K562 (cell line): ENCODE data around the gene ABCA4. TPM values are rescaled to one million over a fixed set of nuclear protein-coding genes. Genes with fewer than 3 reads are reported as not detected.

Experiments used
- ATF7 ChIP-seq: fragments of 450-650 bp; IDR thresholded peaks from 2 replicates; pipeline ENCODE4 v1.7.1; 2014; ENCODE audit warnings: mild to moderate bottlenecking, moderate library complexity
- CCNT2 ChIP-seq: IDR thresholded peaks from 2 replicates; pipeline ENCODE4 v1.6.1; 2011; ENCODE audit warnings: borderline replicate concordance, low read depth, mild to moderate bottlenecking, moderate library complexity, mixed read lengths, low read length; ENCODE audit not compliant: insufficient read length; ENCODE audit errors: extremely low read depth
- FOXM1 ChIP-seq, 2 experiments: fragments of 450-650 bp in 1 of 2; sonication (generic) in 1 of 2; formaldehyde crosslinking in 1 of 2; IDR thresholded peaks; 2 replicates each; pipeline versions ENCODE4 v1.6.1 to v1.9.0; 2017 to 2022; ENCODE audit warnings: low read depth in 2 of 2, mild to moderate bottlenecking in 2 of 2, missing genetic modification reagents in 1 of 2, moderate library complexity in 1 of 2
- FOXP1 ChIP-seq: sonication (generic); formaldehyde crosslinking; IDR thresholded peaks from 2 replicates; pipeline ENCODE4 v1.8.0; 2022; ENCODE audit warnings: mild to moderate bottlenecking, missing genetic modification reagents
- LCOR ChIP-seq: sonication (generic); formaldehyde crosslinking; IDR thresholded peaks from 2 replicates; pipeline ENCODE4 v1.8.0; 2022; ENCODE audit warnings: mild to moderate bottlenecking, missing genetic modification reagents
- NR2C2 ChIP-seq, 2 experiments: fragments of 200-800 bp in 1 of 2; sonication (Bioruptor generic) in 1 of 2; sonication (generic) in 1 of 2; formaldehyde crosslinking in 1 of 2; IDR thresholded peaks; 2 replicates each; pipeline versions ENCODE4 v1.6.1 to v1.8.0; 2016 to 2022; ENCODE audit warnings: mild to moderate bottlenecking in 1 of 2, missing compliant biosample characterization in 1 of 2, missing genetic modification characterization in 1 of 2, missing genetic modification reagents in 1 of 2
- PTBP1 ChIP-seq: fragments of 200-400 bp; formaldehyde crosslinking; IDR thresholded peaks from 2 replicates; pipeline ENCODE4 v1.6.1; 2017; ENCODE audit warnings: low read depth, low read length
- ZNF507 ChIP-seq: conservative IDR thresholded peaks from 2 replicates; pipeline ENCODE4 v1.6.1; 2017; ENCODE audit warnings: missing genetic modification characterization, missing compliant biosample characterization
- ZNF551 ChIP-seq: fragments of 250-450 bp; sonication (Bioruptor Pico); IDR thresholded peaks from 2 replicates; pipeline ENCODE4 v1.5.0; 2021; ENCODE audit warnings: mild to moderate bottlenecking, moderate library complexity
- ZNF561 ChIP-seq: fragments of 450-650 bp; formaldehyde crosslinking; conservative IDR thresholded peaks from 2 replicates; pipeline ENCODE4 v1.4.0; 2020; ENCODE audit warnings: mild to moderate bottlenecking, moderate library complexity
- polyA plus RNA-seq, 8 experiments: library from polyadenylated mRNA; depleted of rRNA in 4 of 8; stranded (reverse) in 5 of 8; unstranded in 3 of 8; fragments of >200 nt; fragmentation: Nextera tagmentation in 2 of 8; fragmentation: Illumina TruSeq in 1 of 8; extraction: Ambion mirVana in 2 of 8; extraction: Trizol in 1 of 8; gene quantifications; 2 replicates each; pipeline versions ENCODE4 v1.2.1 to v1.2.3, GENCODE V29; 2011 to 2014; ENCODE audit warnings: inconsistent platforms in 1 of 8, missing spikeins in 1 of 8
- total RNA-seq, 7 experiments: library from RNA; depleted of rRNA in 6 of 7; stranded (reverse); fragments of >200 nt in 6 of 7; fragmentation: Illumina TruSeq in 2 of 7; extraction: Trizol in 2 of 7; gene quantifications; 2 replicates each; pipeline versions ENCODE4 v1.2.1 to v1.2.3, GENCODE V29; 2011 to 2021; ENCODE audit warnings: low replicate concordance in 1 of 7
- TF ChIP-seq, protein P1 (sequence below): sonication (generic); formaldehyde crosslinking; IDR thresholded peaks from 2 replicates; pipeline ENCODE4 v1.8.0; 2022; ENCODE audit warnings: mild to moderate bottlenecking, missing genetic modification reagents, borderline replicate concordance
- TF ChIP-seq, protein P2 (sequence below), 2 experiments: fragments of 450-650 bp; conservative IDR thresholded peaks; 2 replicates each; pipeline ENCODE4 v1.6.1; 2017; ENCODE audit warnings: mild to moderate bottlenecking in 2 of 2, moderate library complexity in 2 of 2
- TF ChIP-seq, protein P3 (sequence below): IDR thresholded peaks from 2 replicates; pipeline ENCODE4 v1.6.1; 2011; ENCODE audit warnings: borderline replicate concordance, low read depth, mild to moderate bottlenecking, moderate library complexity, low read length; ENCODE audit not compliant: insufficient read depth, poor library complexity, severe bottlenecking
- TF ChIP-seq, protein P4 (sequence below): IDR thresholded peaks from 2 replicates; pipeline ENCODE4 v1.6.1; 2014; ENCODE audit warnings: antibody characterized with exemption

ABCA4 gene
- total and polyA plus RNA-seq, 9 of the 15 experiments (the other 6 are each of a cell fraction or from before 2014, with no cell fraction given): 0.01 to 0.04 TPM; not detected in 7

DNA sequence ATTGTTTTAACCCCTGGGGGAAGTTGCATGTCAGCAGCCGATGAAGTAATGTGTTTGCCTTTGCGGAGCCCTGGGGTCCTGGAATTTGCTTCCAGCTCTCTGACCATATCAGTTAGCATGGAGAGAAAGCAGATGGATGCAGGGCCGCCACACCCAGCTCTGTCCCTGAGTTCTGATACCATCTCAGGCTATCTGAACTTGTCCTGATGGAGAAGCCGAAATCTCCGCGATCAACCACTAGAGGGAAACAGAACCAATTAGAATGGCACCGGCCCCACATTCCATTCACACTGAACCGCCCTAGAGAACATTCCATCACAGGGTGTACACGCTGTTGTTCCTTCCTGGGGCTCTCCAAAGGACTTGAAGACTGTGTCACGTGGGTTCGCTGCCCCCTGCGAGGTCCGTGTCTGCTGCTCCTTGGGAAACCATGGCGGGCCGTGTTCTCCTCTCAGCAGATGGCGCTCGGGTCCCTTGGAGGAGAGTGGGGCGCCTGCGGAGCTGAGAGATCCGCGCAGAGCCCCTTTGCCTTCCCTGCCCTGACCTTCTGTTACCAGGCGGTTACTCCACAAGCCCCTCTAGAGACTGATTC is 75.4 kb downstream of the ABCA4 start (continued):
- TF ChIP-seq, protein P1, sequence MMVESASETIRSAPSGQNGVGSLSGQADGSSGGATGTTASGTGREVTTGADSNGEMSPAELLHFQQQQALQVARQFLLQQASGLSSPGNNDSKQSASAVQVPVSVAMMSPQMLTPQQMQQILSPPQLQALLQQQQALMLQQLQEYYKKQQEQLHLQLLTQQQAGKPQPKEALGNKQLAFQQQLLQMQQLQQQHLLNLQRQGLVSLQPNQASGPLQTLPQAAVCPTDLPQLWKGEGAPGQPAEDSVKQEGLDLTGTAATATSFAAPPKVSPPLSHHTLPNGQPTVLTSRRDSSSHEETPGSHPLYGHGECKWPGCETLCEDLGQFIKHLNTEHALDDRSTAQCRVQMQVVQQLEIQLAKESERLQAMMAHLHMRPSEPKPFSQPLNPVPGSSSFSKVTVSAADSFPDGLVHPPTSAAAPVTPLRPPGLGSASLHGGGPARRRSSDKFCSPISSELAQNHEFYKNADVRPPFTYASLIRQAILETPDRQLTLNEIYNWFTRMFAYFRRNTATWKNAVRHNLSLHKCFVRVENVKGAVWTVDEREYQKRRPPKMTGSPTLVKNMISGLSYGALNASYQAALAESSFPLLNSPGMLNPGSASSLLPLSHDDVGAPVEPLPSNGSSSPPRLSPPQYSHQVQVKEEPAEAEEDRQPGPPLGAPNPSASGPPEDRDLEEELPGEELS (CRISPR knock-in tag): no peak
- TF ChIP-seq, protein P2, sequence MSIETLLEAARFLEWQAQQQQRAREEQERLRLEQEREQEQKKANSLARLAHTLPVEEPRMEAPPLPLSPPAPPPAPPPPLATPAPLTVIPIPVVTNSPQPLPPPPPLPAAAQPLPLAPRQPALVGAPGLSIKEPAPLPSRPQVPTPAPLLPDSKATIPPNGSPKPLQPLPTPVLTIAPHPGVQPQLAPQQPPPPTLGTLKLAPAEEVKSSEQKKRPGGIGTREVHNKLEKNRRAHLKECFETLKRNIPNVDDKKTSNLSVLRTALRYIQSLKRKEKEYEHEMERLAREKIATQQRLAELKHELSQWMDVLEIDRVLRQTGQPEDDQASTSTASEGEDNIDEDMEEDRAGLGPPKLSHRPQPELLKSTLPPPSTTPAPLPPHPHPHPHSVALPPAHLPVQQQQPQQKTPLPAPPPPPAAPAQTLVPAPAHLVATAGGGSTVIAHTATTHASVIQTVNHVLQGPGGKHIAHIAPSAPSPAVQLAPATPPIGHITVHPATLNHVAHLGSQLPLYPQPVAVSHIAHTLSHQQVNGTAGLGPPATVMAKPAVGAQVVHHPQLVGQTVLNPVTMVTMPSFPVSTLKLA (conservative IDR thresholded peaks at IDR 0.05): no peak
- TF ChIP-seq LCOR (CRISPR knock-in tag): no peak
- TF ChIP-seq ZNF561 (CRISPR knock-in tag): no peak
- TF ChIP-seq, protein P3, sequence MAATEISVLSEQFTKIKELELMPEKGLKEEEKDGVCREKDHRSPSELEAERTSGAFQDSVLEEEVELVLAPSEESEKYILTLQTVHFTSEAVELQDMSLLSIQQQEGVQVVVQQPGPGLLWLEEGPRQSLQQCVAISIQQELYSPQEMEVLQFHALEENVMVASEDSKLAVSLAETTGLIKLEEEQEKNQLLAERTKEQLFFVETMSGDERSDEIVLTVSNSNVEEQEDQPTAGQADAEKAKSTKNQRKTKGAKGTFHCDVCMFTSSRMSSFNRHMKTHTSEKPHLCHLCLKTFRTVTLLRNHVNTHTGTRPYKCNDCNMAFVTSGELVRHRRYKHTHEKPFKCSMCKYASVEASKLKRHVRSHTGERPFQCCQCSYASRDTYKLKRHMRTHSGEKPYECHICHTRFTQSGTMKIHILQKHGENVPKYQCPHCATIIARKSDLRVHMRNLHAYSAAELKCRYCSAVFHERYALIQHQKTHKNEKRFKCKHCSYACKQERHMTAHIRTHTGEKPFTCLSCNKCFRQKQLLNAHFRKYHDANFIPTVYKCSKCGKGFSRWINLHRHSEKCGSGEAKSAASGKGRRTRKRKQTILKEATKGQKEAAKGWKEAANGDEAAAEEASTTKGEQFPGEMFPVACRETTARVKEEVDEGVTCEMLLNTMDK: no peak
- no peak for TF ChIP-seq FOXP1 (CRISPR knock-in tag)
- TF ChIP-seq NR2C2 (CRISPR knock-in tag; IDR thresholded peaks at IDR 0.05): no peak
- TF ChIP-seq NR2C2 (tag; IDR thresholded peaks at IDR 0.05): no peak
- no peak for TF ChIP-seq PTBP1
- TF ChIP-seq CCNT2: no peak
- TF ChIP-seq, protein P4, sequence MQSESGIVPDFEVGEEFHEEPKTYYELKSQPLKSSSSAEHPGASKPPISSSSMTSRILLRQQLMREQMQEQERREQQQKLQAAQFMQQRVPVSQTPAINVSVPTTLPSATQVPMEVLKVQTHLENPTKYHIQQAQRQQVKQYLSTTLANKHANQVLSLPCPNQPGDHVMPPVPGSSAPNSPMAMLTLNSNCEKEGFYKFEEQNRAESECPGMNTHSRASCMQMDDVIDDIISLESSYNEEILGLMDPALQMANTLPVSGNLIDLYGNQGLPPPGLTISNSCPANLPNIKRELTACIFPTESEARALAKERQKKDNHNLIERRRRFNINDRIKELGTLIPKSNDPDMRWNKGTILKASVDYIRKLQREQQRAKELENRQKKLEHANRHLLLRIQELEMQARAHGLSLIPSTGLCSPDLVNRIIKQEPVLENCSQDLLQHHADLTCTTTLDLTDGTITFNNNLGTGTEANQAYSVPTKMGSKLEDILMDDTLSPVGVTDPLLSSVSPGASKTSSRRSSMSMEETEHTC: no peak
- peak; percentile 44 for TF ChIP-seq ATF7
- no peak for TF ChIP-seq ZNF507 (tag)
- no peak for TF ChIP-seq FOXM1 (IDR thresholded peaks at IDR 0.05; ENCODE audit: low read depth)
- TF ChIP-seq FOXM1 (CRISPR knock-in tag; IDR thresholded peaks at IDR 0.05; ENCODE audit: low read depth): no peak
- TF ChIP-seq ZNF551 (CRISPR knock-in tag): no peak
